Measurements from ENCODE around the gene CT55.
A peak's percentile ranks its signal among the peaks of the same experiment; 100 is the strongest.
"Not testable (repeated sequence)": the region's sequence is repeated elsewhere in the genome, so short reads cannot be mapped to it uniquely, and the experiment has no call there.

The CT55 gene

DNA sequence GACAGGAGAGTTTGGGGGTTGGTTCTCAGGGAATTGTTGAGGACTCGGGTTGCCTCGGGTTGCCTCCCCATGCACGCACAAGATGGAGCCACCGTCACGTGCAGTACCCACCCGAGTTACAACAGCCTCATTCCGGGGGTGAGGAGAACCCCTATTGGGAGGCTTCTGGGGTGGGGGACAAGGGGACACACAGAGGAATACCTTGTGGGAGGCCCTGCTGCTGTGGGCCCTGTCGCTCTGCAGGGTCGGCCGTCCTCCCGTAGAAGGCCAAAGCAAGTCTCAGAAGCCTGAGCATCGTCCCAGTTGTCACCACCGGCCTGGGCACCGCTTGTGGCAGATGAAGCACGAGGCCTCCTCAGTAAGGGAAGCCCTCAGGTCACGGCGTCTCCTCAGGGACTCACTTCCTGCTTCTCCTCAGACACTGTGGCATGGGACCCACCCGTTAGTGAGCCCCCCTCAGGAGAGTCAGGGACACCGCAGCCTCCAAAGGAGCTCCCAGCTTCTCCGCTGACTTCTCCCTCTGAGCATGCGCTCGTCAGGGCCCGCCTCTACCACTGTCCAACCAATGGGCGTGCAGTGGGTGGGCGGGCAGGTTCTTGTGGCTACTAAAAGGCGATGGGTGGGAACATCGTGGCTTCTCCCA, at the start of gene CT55:
Gene CT55 (minus strand): TSS at position 522 of the 643 bp plus-strand sequence. CDS start 227 bp downstream, at position 295.
- DNase-seq (ENCODE audit: low spot score): no peak
- TF ChIP-seq, protein P1, sequence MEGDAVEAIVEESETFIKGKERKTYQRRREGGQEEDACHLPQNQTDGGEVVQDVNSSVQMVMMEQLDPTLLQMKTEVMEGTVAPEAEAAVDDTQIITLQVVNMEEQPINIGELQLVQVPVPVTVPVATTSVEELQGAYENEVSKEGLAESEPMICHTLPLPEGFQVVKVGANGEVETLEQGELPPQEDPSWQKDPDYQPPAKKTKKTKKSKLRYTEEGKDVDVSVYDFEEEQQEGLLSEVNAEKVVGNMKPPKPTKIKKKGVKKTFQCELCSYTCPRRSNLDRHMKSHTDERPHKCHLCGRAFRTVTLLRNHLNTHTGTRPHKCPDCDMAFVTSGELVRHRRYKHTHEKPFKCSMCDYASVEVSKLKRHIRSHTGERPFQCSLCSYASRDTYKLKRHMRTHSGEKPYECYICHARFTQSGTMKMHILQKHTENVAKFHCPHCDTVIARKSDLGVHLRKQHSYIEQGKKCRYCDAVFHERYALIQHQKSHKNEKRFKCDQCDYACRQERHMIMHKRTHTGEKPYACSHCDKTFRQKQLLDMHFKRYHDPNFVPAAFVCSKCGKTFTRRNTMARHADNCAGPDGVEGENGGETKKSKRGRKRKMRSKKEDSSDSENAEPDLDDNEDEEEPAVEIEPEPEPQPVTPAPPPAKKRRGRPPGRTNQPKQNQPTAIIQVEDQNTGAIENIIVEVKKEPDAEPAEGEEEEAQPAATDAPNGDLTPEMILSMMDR (conservative IDR thresholded peaks at IDR 0.05; ENCODE audit: low read depth): no peak
- POLR2A ChIA-PET (ENCODE audit: low non-redundant PET): no interaction called here
- H3K27ac ChIP-seq: no peak within 1 kb of the TSS
- CTCF ChIA-PET: no interaction called here

GRCh38 chrX:135213200-135213844, 42.1 kb upstream of the CT55 start:
- POLR2A ChIA-PET (ENCODE audit: low non-redundant PET): no interaction called here
- TF ChIP-seq, protein P1 (conservative IDR thresholded peaks at IDR 0.05; ENCODE audit: low read depth): no peak
- CTCF ChIA-PET: no interaction called here
- H3K27ac ChIP-seq: no peak overlapping the region
- DNase-seq (ENCODE audit: low spot score): no peak

DNA sequence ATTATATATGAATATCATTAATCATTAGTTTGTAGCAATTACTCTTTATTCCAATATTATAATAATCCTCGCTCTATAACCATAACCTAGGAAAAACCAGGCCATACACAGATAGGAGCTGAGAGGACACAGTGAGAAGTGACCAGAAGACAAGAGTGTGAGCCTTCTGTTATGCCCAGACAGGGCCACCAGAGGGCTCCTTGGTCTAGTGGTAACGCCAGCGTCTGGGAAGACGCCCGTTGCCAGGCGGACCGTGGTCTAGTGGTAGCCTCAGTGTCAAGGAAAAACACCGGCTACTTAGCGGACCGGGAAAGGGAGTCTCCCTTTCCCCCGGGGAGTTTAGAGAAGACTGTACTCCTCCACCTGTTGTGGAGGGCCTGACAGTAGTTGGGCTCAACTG, 35.2 kb upstream of the CT55 start:
- DNase-seq (ENCODE audit: low spot score); CTCF ChIA-PET; H3K27ac ChIP-seq; POLR2A ChIA-PET (ENCODE audit: low non-redundant PET): not testable (repeated sequence)
- TF ChIP-seq, protein P1 (conservative IDR thresholded peaks at IDR 0.05; ENCODE audit: low read depth): peak; percentile 51

- no peak overlapping the region for H3K27ac ChIP-seq
- CTCF ChIA-PET: no interaction called here
- POLR2A ChIA-PET (ENCODE audit: low non-redundant PET): no interaction called here
- TF ChIP-seq, protein P1 (conservative IDR thresholded peaks at IDR 0.05; ENCODE audit: low read depth): no peak
- no peak for DNase-seq (ENCODE audit: low spot score)
Observed at GRCh38 chrX:135200297-135200696, 29.1 kb upstream of the CT55 start.

GRCh38 chrX:135194684-135195083, 23.5 kb upstream of the CT55 start:
- ChIA-PET POLR2A (ENCODE audit: low non-redundant PET) (no interaction called here), CTCF (no interaction called here)
- TF ChIP-seq, protein P1 (conservative IDR thresholded peaks at IDR 0.05; ENCODE audit: low read depth): no peak
- no peak overlapping the region for H3K27ac ChIP-seq
- DNase-seq (ENCODE audit: low spot score): no peak

DNA sequence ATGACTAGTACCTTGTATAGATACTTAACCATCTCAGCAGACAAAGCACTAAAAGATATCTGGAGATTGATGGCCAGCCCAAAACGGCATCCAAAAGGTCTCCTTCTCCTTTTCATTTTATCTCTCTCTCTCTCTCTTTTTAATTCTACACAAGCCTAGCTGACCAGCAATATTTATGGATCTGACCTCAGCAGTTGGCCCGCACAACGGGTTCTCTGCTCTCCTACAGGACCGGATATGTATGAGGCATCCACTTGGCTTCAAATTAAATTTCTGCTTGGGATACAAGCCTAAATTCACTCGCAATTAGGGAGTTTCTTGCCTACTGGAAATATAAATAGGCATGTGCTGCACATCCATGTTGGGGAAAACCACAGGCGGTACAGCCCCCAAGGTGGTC, 22.5 kb upstream of the CT55 start:
- no peak for DNase-seq (ENCODE audit: low spot score)
- POLR2A ChIA-PET (ENCODE audit: low non-redundant PET): no interaction called here
- CTCF ChIA-PET: no interaction called here
- H3K27ac ChIP-seq: no peak overlapping the region
- TF ChIP-seq, protein P1 (conservative IDR thresholded peaks at IDR 0.05; ENCODE audit: low read depth): no peak
